Measurements from ENCODE around the gene LPAR2. TPM values are rescaled to one million over a fixed set of nuclear protein-coding genes. Genes with fewer than 3 reads are reported as not detected.

LPAR2 gene
- total and polyA plus RNA-seq, 4 donors = 5.1 to 42.4 (median 19.5) TPM

DNA sequence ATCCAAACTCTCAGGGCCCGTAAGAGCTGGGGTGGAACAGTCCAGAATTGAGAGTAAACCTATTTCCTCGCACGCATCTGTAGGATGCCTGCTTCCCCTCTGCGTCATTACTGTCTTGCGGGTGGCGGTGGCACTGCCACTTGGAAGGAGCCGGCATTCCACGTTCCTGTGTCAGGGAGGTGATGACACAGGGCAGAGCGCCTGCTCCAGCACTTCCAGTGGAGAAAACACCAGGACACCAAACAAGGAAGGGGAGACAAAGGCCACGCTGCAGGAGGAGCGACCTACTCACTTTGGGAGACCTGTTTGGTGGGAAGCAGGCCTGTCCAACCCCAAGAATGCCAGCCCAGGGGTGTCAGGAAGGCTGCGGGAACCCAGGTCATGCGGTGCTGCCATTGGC is 46.6 kb downstream of the LPAR2 start:
- DNase-seq (no peak), ATAC-seq (ENCODE audit: insufficient read depth, low FRiP score) (no peak)
- Histone ChIP-seq H3K27ac (ENCODE audit: low read depth in 1 of 2, low read length in 1 of 2) (no peak overlapping the region), H3K9ac (ENCODE audit: insufficient read depth in 1 of 2, low read length in 2 of 2) (no peak overlapping the region), H3K4me1 (ENCODE audit: control insufficient read depth in 5 of 5, insufficient read depth in 5 of 5, low read length in 5 of 5) (no peaks in the 10 kb centered on the region), H3K9me3 (ENCODE audit: control insufficient read depth in 4 of 4, insufficient read depth in 3 of 4, low read length in 3 of 4) (peaks cover 0 to 2% (median 0%) of the 10 kb centered on the region in 4 donors), H3K36me3 (ENCODE audit: control insufficient read depth in 4 of 4, insufficient read depth in 4 of 4, low read length in 4 of 4) (no peaks in the 10 kb centered on the region), H3K4me3 (no peak overlapping the region), H3K27me3 (ENCODE audit: control insufficient read depth in 3 of 3, insufficient read depth in 3 of 3, low read length in 2 of 3) (no peaks in the 10 kb centered on the region)
- 93 to 97% methylated on average over 13 of the region's 13 CpGs for WGBS, 2 donors
- TF ChIP-seq, protein P1, sequence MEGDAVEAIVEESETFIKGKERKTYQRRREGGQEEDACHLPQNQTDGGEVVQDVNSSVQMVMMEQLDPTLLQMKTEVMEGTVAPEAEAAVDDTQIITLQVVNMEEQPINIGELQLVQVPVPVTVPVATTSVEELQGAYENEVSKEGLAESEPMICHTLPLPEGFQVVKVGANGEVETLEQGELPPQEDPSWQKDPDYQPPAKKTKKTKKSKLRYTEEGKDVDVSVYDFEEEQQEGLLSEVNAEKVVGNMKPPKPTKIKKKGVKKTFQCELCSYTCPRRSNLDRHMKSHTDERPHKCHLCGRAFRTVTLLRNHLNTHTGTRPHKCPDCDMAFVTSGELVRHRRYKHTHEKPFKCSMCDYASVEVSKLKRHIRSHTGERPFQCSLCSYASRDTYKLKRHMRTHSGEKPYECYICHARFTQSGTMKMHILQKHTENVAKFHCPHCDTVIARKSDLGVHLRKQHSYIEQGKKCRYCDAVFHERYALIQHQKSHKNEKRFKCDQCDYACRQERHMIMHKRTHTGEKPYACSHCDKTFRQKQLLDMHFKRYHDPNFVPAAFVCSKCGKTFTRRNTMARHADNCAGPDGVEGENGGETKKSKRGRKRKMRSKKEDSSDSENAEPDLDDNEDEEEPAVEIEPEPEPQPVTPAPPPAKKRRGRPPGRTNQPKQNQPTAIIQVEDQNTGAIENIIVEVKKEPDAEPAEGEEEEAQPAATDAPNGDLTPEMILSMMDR (IDR thresholded peaks at IDR 0.05; ENCODE audit: control extremely low read depth, extremely low read depth) = no peak

DNA sequence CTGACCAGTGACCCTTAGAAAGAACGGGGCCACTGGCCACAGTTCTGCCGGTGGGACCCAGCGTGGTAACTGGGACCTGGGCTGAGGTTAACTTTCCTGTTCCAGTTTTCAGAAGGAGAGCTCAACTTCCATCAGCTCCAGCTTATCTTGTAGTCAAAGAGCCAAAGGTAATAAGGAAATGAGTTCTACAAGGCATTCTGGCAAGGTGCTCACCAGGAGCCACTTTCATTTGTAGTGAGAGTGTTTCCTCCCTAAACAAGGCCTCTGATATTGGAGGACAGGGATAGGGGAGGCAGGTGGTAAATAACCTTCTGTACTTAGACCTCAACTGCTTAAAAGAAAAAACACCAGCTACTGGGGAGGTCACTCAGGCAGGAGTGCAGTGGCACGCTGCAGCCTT is 47.6 kb downstream of the LPAR2 start:
- DNase-seq = no peak
- H3K9me3 ChIP-seq (ENCODE audit: control insufficient read depth in 4 of 4, insufficient read depth in 3 of 4, low read length in 3 of 4) = peaks cover 0 to 2% (median 0%) of the 10 kb centered on the region in 4 donors
- H3K36me3 ChIP-seq (ENCODE audit: control insufficient read depth in 4 of 4, insufficient read depth in 4 of 4, low read length in 4 of 4) = no peaks in the 10 kb centered on the region
- no peak overlapping the region for H3K9ac ChIP-seq (ENCODE audit: insufficient read depth in 1 of 2, low read length in 2 of 2)
- no peak for ATAC-seq (ENCODE audit: insufficient read depth, low FRiP score)
- WGBS, 2 donors = 90 to 100% methylated on average over 4 of the region's 4 CpGs
- H3K4me1 ChIP-seq (ENCODE audit: control insufficient read depth in 5 of 5, insufficient read depth in 5 of 5, low read length in 5 of 5) = no peaks in the 10 kb centered on the region
- H3K27ac ChIP-seq (ENCODE audit: low read depth in 1 of 2, low read length in 1 of 2) = no peak overlapping the region
- no peak overlapping the region for H3K4me3 ChIP-seq
- TF ChIP-seq, protein P1 (IDR thresholded peaks at IDR 0.05; ENCODE audit: control extremely low read depth, extremely low read depth) = no peak
- no peaks in the 10 kb centered on the region for H3K27me3 ChIP-seq (ENCODE audit: control insufficient read depth in 3 of 3, insufficient read depth in 3 of 3, low read length in 2 of 3)

DNA sequence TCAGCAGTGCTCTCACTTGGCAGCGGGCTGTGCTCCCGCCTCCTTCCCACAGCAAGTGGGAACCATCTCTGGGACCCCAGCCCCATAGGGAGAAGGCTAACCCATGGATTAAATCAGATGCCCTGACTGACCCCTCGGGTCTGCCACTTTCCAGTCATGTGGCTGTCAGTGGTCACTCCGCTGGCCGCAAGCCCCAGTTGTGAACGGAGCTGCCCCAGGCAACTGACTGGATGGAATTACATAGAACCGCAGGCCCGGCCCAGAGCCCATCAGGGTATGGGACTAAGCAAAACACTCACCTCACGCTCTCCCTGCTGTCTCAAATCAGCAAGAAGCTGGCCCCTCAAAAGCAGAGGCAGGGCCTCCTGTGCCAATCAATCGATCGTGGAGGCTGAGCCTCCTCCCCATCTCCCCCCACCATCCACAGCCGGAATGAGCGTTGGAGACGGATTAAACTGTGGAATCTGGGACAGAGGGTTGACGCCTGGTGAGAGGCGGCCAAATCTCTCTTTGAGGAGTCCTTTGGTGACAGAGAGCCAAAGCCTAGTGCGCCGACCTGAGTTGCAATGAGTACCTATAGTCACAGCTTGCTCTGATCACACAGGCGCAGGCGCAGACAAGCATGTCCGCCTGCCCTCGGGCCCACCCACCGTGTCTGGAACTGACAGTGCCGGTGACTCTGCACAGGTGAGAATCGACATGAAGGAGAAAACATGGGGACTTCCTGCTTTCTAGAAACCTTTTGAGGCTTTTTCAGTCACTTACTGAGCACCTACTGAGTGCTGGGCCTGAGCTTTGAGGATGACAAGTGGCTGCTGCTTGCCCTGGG is 48.3 kb downstream of the LPAR2 start:
- H3K9ac ChIP-seq (ENCODE audit: insufficient read depth in 1 of 2, low read length in 2 of 2) = no peak overlapping the region
- no peaks in the 10 kb centered on the region for H3K36me3 ChIP-seq (ENCODE audit: control insufficient read depth in 4 of 4, insufficient read depth in 4 of 4, low read length in 4 of 4)
- H3K4me1 ChIP-seq (ENCODE audit: control insufficient read depth in 5 of 5, insufficient read depth in 5 of 5, low read length in 5 of 5) = no peaks in the 10 kb centered on the region
- DNase-seq (no peak), ATAC-seq (ENCODE audit: insufficient read depth, low FRiP score) (no peak)
- H3K27ac ChIP-seq (ENCODE audit: low read depth in 1 of 2, low read length in 1 of 2) = no peak overlapping the region
- peaks cover 0 to 2% (median 0%) of the 10 kb centered on the region in 4 donors for H3K9me3 ChIP-seq (ENCODE audit: control insufficient read depth in 4 of 4, insufficient read depth in 3 of 4, low read length in 3 of 4)
- TF ChIP-seq, protein P1 (IDR thresholded peaks at IDR 0.05; ENCODE audit: control extremely low read depth, extremely low read depth) = no peak
- H3K4me3 ChIP-seq = no peak overlapping the region
- H3K27me3 ChIP-seq (ENCODE audit: control insufficient read depth in 3 of 3, insufficient read depth in 3 of 3, low read length in 2 of 3) = no peaks in the 10 kb centered on the region
- 89 to 91% methylated on average over 25 of the region's 25 CpGs for WGBS, 2 donors

Measured in lung (tissue), 12 donors.